Measurements from ENCODE around the gene RAB29.

RAB29 gene

DNA sequence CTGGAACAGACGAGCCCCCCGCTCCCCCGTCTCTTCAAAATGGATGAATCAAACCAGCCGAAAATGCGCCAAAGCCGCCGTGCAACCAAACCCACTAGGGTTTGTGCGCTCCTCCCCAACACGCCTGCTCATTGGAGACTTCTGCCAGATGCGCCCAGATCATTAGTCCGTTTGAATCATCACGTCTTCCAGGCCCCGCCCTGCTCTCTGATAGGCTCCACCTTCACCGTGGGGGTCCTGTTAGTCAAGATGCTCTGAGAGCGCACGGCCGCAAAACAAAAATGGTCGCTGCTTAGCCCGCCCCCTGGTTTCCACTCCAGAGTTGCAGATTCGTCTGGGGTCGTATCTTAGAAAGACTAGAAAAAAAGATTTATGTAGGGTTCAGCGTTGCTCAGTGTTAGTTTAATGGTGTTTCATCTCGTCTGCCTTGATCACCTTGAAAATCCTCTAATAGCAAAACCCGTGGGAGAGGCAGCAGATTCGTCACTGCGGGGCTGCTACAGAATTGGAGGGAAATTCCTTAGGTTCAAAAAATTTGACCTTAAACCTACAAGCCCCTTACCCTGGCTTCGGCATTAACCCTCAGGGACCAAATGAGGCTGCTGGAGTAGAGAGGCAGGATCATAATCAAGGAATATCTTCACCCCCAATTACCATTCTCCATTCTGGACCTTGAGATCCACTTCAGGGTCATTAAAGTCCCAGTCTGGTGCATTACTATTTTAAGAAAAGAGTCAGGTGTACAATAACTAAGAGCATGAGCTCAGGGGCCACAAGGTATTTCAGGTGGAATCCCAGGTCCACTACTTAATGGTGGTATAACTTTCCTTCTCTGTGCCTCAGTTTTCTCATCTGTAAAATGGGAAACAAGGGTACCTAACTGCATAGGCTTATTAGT lies 24.9 kb downstream of the RAB29 start, which contains the start of gene NUCKS1 (continued):
- TF ChIP-seq ZNF366 (tag by site-specific recombination; conservative IDR thresholded peaks at IDR 0.05) (no peak), SP3 (tag by site-specific recombination; IDR thresholded peaks at IDR 0.05) (peak; percentile 99), GLI4 (tag by site-specific recombination; IDR thresholded peaks at IDR 0.05) (peak; percentile 80; the same call in 1 of the 2 replicates), ZNF670 (tag by site-specific recombination; IDR thresholded peaks at IDR 0.05; ENCODE audit: low read depth) (no peak), ZNF544 (tag by site-specific recombination; IDR thresholded peaks at IDR 0.05) (no peak), ZNF837 (tag by site-specific recombination; IDR thresholded peaks at IDR 0.05) (no peak), KLF9 (tag by site-specific recombination; IDR thresholded peaks at IDR 0.05; ENCODE audit: low read depth) (peak; percentile 88), ZBTB20 (tag by site-specific recombination; IDR thresholded peaks at IDR 0.05) (no peak), BCL11B (tag by site-specific recombination; IDR thresholded peaks at IDR 0.05; ENCODE audit: low read depth) (0 out of 2 replicates have a peak, but pooled peaks have one; percentile 38), YY2 (tag by site-specific recombination; IDR thresholded peaks at IDR 0.05) (peak; percentile 88), BCL11A (tag by site-specific recombination; IDR thresholded peaks at IDR 0.05; ENCODE audit: low read depth) (peak; percentile 41; the same call in 1 of the 2 replicates), ZNF561 (tag by site-specific recombination; IDR thresholded peaks at IDR 0.05; ENCODE audit: borderline replicate concordance) (peak; percentile 95), ZNF426 (tag by site-specific recombination; IDR thresholded peaks at IDR 0.05) (no peak), ZNF48 (tag by site-specific recombination; IDR thresholded peaks at IDR 0.05) (no peak), ZNF350 (tag by site-specific recombination; IDR thresholded peaks at IDR 0.05) (no peak), GFI1B (tag by site-specific recombination; IDR thresholded peaks at IDR 0.05) (no peak), ZNF146 (tag by site-specific recombination; IDR thresholded peaks at IDR 0.05) (peak; percentile 62; the same call in 1 of the 2 replicates), ZNF776 (tag by site-specific recombination; IDR thresholded peaks at IDR 0.05; ENCODE audit: borderline replicate concordance) (no peak), IKZF3 (tag by site-specific recombination; IDR thresholded peaks at IDR 0.05) (0 out of 2 replicates have a peak, but pooled peaks have one; percentile 32), ZNF707 (tag by site-specific recombination; IDR thresholded peaks at IDR 0.05) (no peak), ZNF548 (tag by site-specific recombination; IDR thresholded peaks at IDR 0.05) (no peak), ZNF701 (tag by site-specific recombination; IDR thresholded peaks at IDR 0.05) (no peak), HOXA7 (CRISPR knock-in tag; IDR thresholded peaks at IDR 0.05; ENCODE audit: borderline replicate concordance) (no peak), ZNF133 (tag by site-specific recombination; IDR thresholded peaks at IDR 0.05) (no peak), ZNF335 (tag by site-specific recombination; conservative IDR thresholded peaks at IDR 0.05) (peak; percentile 83), SP2 (tag by site-specific recombination; IDR thresholded peaks at IDR 0.05) (peak; percentile 98), ZNF311 (tag by site-specific recombination; IDR thresholded peaks at IDR 0.05; ENCODE audit: borderline replicate concordance) (no peak), HOXC10 (CRISPR knock-in tag; IDR thresholded peaks at IDR 0.05) (no peak)
- TF ChIP-seq, protein P1, sequence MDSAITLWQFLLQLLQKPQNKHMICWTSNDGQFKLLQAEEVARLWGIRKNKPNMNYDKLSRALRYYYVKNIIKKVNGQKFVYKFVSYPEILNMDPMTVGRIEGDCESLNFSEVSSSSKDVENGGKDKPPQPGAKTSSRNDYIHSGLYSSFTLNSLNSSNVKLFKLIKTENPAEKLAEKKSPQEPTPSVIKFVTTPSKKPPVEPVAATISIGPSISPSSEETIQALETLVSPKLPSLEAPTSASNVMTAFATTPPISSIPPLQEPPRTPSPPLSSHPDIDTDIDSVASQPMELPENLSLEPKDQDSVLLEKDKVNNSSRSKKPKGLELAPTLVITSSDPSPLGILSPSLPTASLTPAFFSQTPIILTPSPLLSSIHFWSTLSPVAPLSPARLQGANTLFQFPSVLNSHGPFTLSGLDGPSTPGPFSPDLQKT (IDR thresholded peaks at IDR 0.05; ENCODE audit: borderline replicate concordance, low read depth, low read length) = no peak
- TF ChIP-seq, protein P2, sequence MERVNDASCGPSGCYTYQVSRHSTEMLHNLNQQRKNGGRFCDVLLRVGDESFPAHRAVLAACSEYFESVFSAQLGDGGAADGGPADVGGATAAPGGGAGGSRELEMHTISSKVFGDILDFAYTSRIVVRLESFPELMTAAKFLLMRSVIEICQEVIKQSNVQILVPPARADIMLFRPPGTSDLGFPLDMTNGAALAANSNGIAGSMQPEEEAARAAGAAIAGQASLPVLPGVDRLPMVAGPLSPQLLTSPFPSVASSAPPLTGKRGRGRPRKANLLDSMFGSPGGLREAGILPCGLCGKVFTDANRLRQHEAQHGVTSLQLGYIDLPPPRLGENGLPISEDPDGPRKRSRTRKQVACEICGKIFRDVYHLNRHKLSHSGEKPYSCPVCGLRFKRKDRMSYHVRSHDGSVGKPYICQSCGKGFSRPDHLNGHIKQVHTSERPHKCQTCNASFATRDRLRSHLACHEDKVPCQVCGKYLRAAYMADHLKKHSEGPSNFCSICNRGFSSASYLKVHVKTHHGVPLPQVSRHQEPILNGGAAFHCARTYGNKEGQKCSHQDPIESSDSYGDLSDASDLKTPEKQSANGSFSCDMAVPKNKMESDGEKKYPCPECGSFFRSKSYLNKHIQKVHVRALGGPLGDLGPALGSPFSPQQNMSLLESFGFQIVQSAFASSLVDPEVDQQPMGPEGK (tag by site-specific recombination; IDR thresholded peaks at IDR 0.05) = peak; percentile 90
- TF ChIP-seq, protein P3, sequence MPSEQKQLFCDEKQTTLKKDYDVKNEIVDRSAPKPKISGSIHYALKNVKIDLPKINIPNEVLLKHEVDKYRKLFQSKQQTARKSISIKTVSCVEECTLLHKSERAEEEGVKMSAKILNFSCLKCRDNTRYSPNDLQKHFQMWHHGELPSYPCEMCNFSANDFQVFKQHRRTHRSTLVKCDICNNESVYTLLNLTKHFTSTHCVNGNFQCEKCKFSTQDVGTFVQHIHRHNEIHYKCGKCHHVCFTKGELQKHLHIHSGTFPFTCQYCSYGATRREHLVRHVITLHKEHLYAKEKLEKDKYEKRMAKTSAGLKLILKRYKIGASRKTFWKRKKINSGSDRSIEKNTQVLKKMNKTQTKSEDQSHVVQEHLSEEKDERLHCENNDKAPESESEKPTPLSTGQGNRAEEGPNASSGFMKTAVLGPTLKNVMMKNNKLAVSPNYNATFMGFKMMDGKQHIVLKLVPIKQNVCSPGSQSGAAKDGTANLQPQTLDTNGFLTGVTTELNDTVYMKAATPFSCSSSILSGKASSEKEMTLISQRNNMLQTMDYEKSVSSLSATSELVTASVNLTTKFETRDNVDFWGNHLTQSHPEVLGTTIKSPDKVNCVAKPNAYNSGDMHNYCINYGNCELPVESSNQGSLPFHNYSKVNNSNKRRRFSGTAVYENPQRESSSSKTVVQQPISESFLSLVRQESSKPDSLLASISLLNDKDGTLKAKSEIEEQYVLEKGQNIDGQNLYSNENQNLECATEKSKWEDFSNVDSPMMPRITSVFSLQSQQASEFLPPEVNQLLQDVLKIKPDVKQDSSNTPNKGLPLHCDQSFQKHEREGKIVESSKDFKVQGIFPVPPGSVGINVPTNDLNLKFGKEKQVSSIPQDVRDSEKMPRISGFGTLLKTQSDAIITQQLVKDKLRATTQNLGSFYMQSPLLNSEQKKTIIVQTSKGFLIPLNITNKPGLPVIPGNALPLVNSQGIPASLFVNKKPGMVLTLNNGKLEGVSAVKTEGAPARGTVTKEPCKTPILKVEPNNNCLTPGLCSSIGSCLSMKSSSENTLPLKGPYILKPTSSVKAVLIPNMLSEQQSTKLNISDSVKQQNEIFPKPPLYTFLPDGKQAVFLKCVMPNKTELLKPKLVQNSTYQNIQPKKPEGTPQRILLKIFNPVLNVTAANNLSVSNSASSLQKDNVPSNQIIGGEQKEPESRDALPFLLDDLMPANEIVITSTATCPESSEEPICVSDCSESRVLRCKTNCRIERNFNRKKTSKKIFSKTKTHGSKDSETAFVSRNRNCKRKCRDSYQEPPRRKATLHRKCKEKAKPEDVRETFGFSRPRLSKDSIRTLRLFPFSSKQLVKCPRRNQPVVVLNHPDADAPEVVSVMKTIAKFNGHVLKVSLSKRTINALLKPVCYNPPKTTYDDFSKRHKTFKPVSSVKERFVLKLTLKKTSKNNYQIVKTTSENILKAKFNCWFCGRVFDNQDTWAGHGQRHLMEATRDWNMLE (tag by site-specific recombination; conservative IDR thresholded peaks at IDR 0.05; ENCODE audit: low read depth) = peak; percentile 90
- TF ChIP-seq, protein P4, sequence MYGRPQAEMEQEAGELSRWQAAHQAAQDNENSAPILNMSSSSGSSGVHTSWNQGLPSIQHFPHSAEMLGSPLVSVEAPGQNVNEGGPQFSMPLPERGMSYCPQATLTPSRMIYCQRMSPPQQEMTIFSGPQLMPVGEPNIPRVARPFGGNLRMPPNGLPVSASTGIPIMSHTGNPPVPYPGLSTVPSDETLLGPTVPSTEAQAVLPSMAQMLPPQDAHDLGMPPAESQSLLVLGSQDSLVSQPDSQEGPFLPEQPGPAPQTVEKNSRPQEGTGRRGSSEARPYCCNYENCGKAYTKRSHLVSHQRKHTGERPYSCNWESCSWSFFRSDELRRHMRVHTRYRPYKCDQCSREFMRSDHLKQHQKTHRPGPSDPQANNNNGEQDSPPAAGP (tag by site-specific recombination; IDR thresholded peaks at IDR 0.05) = peak; percentile 79

Data from HEK293 (cell line).